B cell (primary cell): ENCODE results near the gene SLC19A1. TPM values are rescaled to one million over a fixed set of nuclear protein-coding genes. Genes with fewer than 3 reads are reported as not detected.

Experiments used
- ATAC-seq: fragments of 200-7000 bp; cut with Tn5 transposase; one replicate; pipeline ENCODE4 v1.10.0; 2021; ENCODE audit warnings: low read depth, mild to moderate bottlenecking, moderate number of reproducible peaks, moderate library complexity
- CTCF ChIA-PET: fragments of 350-600 bp; sonication (Branson Sonifier 250); formaldehyde crosslinking; loops from one replicate; lab custom pipeline; 2021; ENCODE audit warnings: antibody characterized with exemption, inconsistent platforms; lab: Charles Lee
- POLR2A ChIA-PET: fragments of 350-600 bp; sonication (Branson Sonifier 250); formaldehyde crosslinking; loops from one replicate; lab custom pipeline; 2021; ENCODE audit warnings: antibody characterized with exemption; lab: Charles Lee
- DNase-seq: peaks from one replicate; pipeline ENCODE4 v3.0.0; 2013
- H2AFZ ChIP-seq: 2 replicates; pipeline ENCODE4 v1.6.1; 2012; ENCODE audit warnings: mild to moderate bottlenecking, low read depth, low read length; ENCODE audit not compliant: insufficient read depth, poor library complexity, severe bottlenecking
- H3K27ac ChIP-seq, 2 donors: 1 replicate in 1 of 2; 2 replicates in 1 of 2; pipeline ENCODE4 v1.5.1; 2012 to 2013; ENCODE audit warnings: low read length in 2 of 2, mild to moderate bottlenecking in 2 of 2, moderate library complexity in 1 of 2
- H3K27me3 ChIP-seq, 4 experiments: fragments of 200-600 bp in 1 of 4; sonication (generic) in 1 of 4; replicated peaks in 1 of 4; 1 replicate in 2 of 4; 2 replicates in 2 of 4; pipeline versions ENCODE4 v1.6.1 to v1.7.0; 2013 to 2016; ENCODE audit warnings: low read length in 3 of 4, mild to moderate bottlenecking in 2 of 4, mixed read lengths in 1 of 4, moderate library complexity in 1 of 4; ENCODE audit not compliant: insufficient read depth in 4 of 4, control insufficient read depth in 3 of 4; ENCODE audit errors: control extremely low read depth in 1 of 4
- H3K36me3 ChIP-seq, 2 experiments: replicated peaks in 1 of 2; 1 replicate in 1 of 2; 2 replicates in 1 of 2; pipeline versions ENCODE4 v1.6.1 to v1.7.1; 2013; ENCODE audit warnings: low read length in 1 of 2; ENCODE audit not compliant: insufficient read depth in 2 of 2, control insufficient read depth in 1 of 2; ENCODE audit errors: control extremely low read depth in 1 of 2, extremely low read depth in 1 of 2
- H3K4me1 ChIP-seq, 2 donors: fragments of 200-600 bp in 1 of 2; sonication (generic) in 1 of 2; 1 replicate in 1 of 2; 2 replicates in 1 of 2; pipeline versions ENCODE4 v1.5.1 to v1.6.1; 2013 to 2017; ENCODE audit warnings: low read length in 2 of 2; ENCODE audit not compliant: control insufficient read depth in 2 of 2, insufficient read depth in 2 of 2
- H3K4me2 ChIP-seq: replicated peaks from 2 replicates; pipeline ENCODE3; 2012; ENCODE audit warnings: mild to moderate bottlenecking, low read depth, low read length; ENCODE audit not compliant: poor library complexity, severe bottlenecking
- H3K4me3 ChIP-seq, 5 experiments: fragments of 200-600 bp in 1 of 5; sonication (generic) in 1 of 5; 1 replicate in 3 of 5; 2 replicates in 2 of 5; pipeline versions ENCODE4 v1.5.1 to v1.7.0; 2011 to 2016; ENCODE audit warnings: low read length in 4 of 5, mild to moderate bottlenecking in 4 of 5, low read depth in 2 of 5, control low read depth in 1 of 5, moderate library complexity in 1 of 5; ENCODE audit not compliant: insufficient read depth in 1 of 5; ENCODE audit errors: control extremely low read depth in 1 of 5, extremely low read depth in 1 of 5
- H3K79me2 ChIP-seq: fragments of 200-600 bp; sonication (generic); one replicate; pipeline ENCODE4 v1.6.0; 2016; ENCODE audit warnings: low read length; ENCODE audit not compliant: control insufficient read depth, insufficient read depth
- H3K9ac ChIP-seq: fragments of 200-600 bp; sonication (generic); 2 replicates; pipeline ENCODE4 v1.6.1; 2017; ENCODE audit warnings: mild to moderate bottlenecking, low read length, moderate library complexity
- H3K9me3 ChIP-seq, 3 donors: one replicate each; pipeline versions ENCODE4 v1.6.1 to v1.7.1; 2013; ENCODE audit warnings: low read length in 2 of 3; ENCODE audit not compliant: control insufficient read depth in 2 of 3, insufficient read depth in 1 of 3; ENCODE audit errors: control extremely low read depth in 1 of 3
- H4K20me1 ChIP-seq: 2 replicates; pipeline ENCODE4 v1.6.0; 2012; ENCODE audit warnings: mild to moderate bottlenecking, low read length; ENCODE audit not compliant: insufficient read depth, control insufficient read depth, poor library complexity, severe bottlenecking
- H3K27ac Mint-ChIP-seq: one replicate; pipeline ENCODE4 v1.8.0; 2021; ENCODE audit warnings: mixed read lengths
- H3K27me3 Mint-ChIP-seq: one replicate; pipeline ENCODE4 v1.8.0; 2021; ENCODE audit warnings: mixed read lengths
- H3K4me1 Mint-ChIP-seq: one replicate; pipeline ENCODE4 v1.8.0; 2021; ENCODE audit warnings: mixed read lengths
- H3K4me3 Mint-ChIP-seq: one replicate; pipeline ENCODE4 v1.8.0; 2021; ENCODE audit warnings: mixed read lengths
- H3K9me3 Mint-ChIP-seq: one replicate; pipeline ENCODE4 v1.8.0; 2022; ENCODE audit warnings: mixed read lengths; ENCODE audit not compliant: insufficient read depth
- EZH2 ChIP-seq: IDR thresholded peaks from 2 replicates; pipeline ENCODE4 v1.6.1; 2012; ENCODE audit warnings: borderline replicate concordance, low read depth, mild to moderate bottlenecking, moderate library complexity, low read length; ENCODE audit not compliant: insufficient read depth, poor library complexity, severe bottlenecking
- WGBS: methylation state at CpG from one replicate; pipeline ENCODE4 v1.1.5; 2013; ENCODE audit warnings: missing lambda C conversion rate; ENCODE audit not compliant: insufficient coverage; 5-methylcytosine and 5-hydroxymethylcytosine counted together
- intact Hi-C: fragments of 100-400 bp; cut with micrococcal nuclease; formaldehyde crosslinking; loops from one replicate; pipeline ENCODE4 v1.10.0; 2022
- polyA minus RNA-seq: library from RNA; depleted of rRNA, polyadenylated mRNA; stranded (reverse); fragments of >200 nt; gene quantifications from 2 replicates; pipeline ENCODE4 v1.2.3, GENCODE V29; 2012
- polyA plus RNA-seq: library from polyadenylated mRNA; depleted of rRNA; stranded (reverse); fragments of >200 nt; gene quantifications from 2 replicates; pipeline ENCODE4 v1.2.3, GENCODE V29; 2012
- total RNA-seq, 2 donors: library from RNA; stranded (reverse); fragments of 120-200 nt in 1 of 2; gene quantifications; 1 replicate in 1 of 2; 2 replicates in 1 of 2; pipeline versions ENCODE4 v1.2.3 to v1.2.4, GENCODE V29; 2013 to 2022
- TF ChIP-seq, protein P1 (sequence below): fragments of 200-600 bp; IDR thresholded peaks from one replicate; pipeline ENCODE4 v1.8.0; 2022; ENCODE audit warnings: antibody characterized with exemption, mild to moderate bottlenecking

The SLC19A1 gene
- total RNA-seq = 10.1 and 15.3 TPM in 2 replicates
- 1.8 TPM for total RNA-seq (2013)
- 4.0 and 8.7 TPM in 2 replicates for polyA plus RNA-seq
- 5.1 and 7.1 TPM in 2 replicates for polyA minus RNA-seq

DNA sequence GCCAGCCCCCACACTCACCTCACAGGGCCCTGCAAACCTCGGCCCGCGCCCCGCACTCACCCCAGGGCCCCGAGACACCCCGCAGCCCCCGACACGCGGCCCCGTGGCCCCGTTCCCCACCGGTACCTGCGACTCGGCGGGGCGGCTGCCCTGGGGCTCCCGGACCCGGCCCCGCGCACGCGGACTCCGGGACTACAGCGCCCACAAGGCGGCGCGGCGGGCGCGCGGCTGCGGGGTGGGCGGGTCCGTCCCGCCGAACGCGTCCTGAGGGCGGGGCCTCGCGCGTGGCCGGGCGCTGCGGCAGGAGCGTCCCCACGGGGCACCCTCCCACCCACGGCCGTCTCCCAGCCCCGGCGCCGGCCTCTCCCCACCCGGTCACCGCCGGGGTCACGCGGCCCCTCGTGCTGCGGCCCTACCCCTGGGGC lies at the start of gene SLC19A1:
Gene SLC19A1 (minus strand): TSS at position 199 of the 425 bp plus-strand sequence. CDS start 4,481 bp downstream, outside the sequence.
- WGBS = under 1% methylated on average over 58 of the region's 59 CpGs

More for the DNA sequence above, at the start of gene SLC19A1:
- peak within 1 kb of the TSS; percentile 89 for H3K4me2 ChIP-seq
- no peaks in the 10 kb centered on the region for H3K9me3 ChIP-seq
- Mint-ChIP-seq H3K9me3 (no peaks in the 10 kb centered on the region), H3K27me3 (no peaks in the 10 kb centered on the region), H3K4me3 (peak within 1 kb of the TSS; percentile 78), H3K27ac (no peak within 1 kb of the TSS), H3K4me1 (peaks cover 12% of the 10 kb centered on the region)
- peak within 1 kb of the TSS; percentile 78 for H2AFZ ChIP-seq
- peak; percentile 92 for ATAC-seq
- H3K4me1 ChIP-seq = peaks cover 16 to 22% of the 10 kb centered on the region in 2 donors
- peak; percentile 81 for DNase-seq
- peak within 1 kb of the TSS; percentile 64 for H3K9ac ChIP-seq
- no peaks in the 10 kb centered on the region for H3K27me3 ChIP-seq
- CTCF ChIA-PET = no interaction called here
- intact Hi-C loops = loop anchor here (1.0 to 5.0 kb wide), 5 partner anchors 13 to 470 kb away; partner anchors contain the start of genes ADARB1 and POFUT2
- no peaks in the 10 kb centered on the region for H4K20me1 ChIP-seq
- H3K36me3 ChIP-seq = no peaks in the 10 kb centered on the region
- no peak within 1 kb of the TSS for H3K27ac ChIP-seq
- peak within 1 kb of the TSS; percentile 12 to 68 (median 50) for H3K4me3 ChIP-seq
- TF ChIP-seq, protein P1, sequence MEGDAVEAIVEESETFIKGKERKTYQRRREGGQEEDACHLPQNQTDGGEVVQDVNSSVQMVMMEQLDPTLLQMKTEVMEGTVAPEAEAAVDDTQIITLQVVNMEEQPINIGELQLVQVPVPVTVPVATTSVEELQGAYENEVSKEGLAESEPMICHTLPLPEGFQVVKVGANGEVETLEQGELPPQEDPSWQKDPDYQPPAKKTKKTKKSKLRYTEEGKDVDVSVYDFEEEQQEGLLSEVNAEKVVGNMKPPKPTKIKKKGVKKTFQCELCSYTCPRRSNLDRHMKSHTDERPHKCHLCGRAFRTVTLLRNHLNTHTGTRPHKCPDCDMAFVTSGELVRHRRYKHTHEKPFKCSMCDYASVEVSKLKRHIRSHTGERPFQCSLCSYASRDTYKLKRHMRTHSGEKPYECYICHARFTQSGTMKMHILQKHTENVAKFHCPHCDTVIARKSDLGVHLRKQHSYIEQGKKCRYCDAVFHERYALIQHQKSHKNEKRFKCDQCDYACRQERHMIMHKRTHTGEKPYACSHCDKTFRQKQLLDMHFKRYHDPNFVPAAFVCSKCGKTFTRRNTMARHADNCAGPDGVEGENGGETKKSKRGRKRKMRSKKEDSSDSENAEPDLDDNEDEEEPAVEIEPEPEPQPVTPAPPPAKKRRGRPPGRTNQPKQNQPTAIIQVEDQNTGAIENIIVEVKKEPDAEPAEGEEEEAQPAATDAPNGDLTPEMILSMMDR = peak; percentile 48
- no peak for TF ChIP-seq EZH2
- H3K79me2 ChIP-seq = no peaks in the 10 kb centered on the region
- POLR2A ChIA-PET = no interaction called here
